ENCODE measurements around the gene UBLCP1. TPM values are rescaled to one million over a fixed set of nuclear protein-coding genes. Genes with fewer than 3 reads are reported as not detected.

UBLCP1 gene
- polyA plus RNA-seq, 1 donor from 2014 or later = 42.5 TPM

DNA sequence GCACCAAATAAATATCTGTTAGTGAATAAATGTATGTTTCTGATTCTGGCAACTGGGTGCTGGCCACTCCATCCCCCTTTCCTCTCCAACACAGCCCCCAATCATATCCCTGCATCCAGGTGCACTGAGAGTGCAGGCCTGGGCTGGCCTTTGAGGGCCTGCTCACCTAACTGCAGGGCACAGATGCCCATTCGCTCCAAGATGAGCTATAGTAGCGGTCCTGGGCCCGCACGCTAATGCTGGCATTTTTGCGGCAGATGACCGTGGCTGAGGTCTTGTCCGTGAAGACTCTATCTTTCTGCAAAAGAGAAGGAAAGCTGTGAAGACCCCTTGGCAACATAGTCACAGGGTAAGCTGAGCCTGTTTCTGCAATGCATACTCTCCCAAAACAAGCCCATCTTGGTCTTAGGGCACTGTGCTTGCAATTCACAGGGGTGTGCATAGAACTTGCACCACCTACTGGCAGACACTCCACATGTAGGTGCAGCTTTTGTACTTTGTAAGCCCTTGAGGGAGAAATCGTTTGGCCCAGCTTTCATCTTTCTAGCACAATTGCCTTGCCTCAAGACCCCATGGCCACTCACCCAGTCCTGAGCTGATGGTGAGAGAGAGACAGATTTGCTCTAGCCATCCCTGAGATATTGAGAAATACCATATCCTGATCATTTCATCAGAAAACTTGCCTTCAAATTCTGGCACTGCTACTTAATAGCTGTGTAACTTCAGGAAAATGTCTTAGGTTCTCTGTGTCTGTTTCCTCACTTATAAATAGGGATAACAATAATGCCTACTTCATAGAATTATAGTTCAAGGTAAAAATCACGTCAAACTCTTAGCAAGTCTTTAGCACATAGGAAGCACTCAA, 53.7 kb downstream of the UBLCP1 start:
- no peak overlapping the region for H3K4me3 ChIP-seq (ENCODE audit: low read length)
- H2AFZ ChIP-seq (ENCODE audit: low read depth, low read length) = no peak overlapping the region
- no peaks in the 10 kb centered on the region for H3K79me2 ChIP-seq (replicated peaks; ENCODE audit: insufficient read depth, low read length)
- H3K9ac ChIP-seq (ENCODE audit: low read length) = no peak overlapping the region
- H3K27me3 ChIP-seq (ENCODE audit: insufficient read depth, low read depth, low read length) = no peaks in the 10 kb centered on the region
- no peaks in the 10 kb centered on the region for H3K36me3 ChIP-seq (ENCODE audit: insufficient read depth, low read length)
- no peaks in the 10 kb centered on the region for H3K9me3 ChIP-seq (ENCODE audit: low read length)
- H3K4me2 ChIP-seq (ENCODE audit: low read length) = no peak overlapping the region
- TF ChIP-seq TAF1 (IDR thresholded peaks at IDR 0.05; ENCODE audit: low read depth) (no peak), EP300 (conservative IDR thresholded peaks at IDR 0.05; ENCODE audit: poor library complexity, severe bottlenecking) (no peak), EZH2 (IDR thresholded peaks at IDR 0.05; ENCODE audit: borderline replicate concordance, insufficient read depth, low read length, poor library complexity, severe bottlenecking) (no peak), SMC3 (conservative IDR thresholded peaks at IDR 0.05; ENCODE audit: poor library complexity) (peak; percentile 60), RAD21 (conservative IDR thresholded peaks at IDR 0.05) (peak; percentile 44), POLR2AphosphoS5 (IDR thresholded peaks at IDR 0.05) (no peak), MXI1 (conservative IDR thresholded peaks at IDR 0.05; ENCODE audit: poor library complexity, severe bottlenecking) (no peak)
- TF ChIP-seq, protein P1, sequence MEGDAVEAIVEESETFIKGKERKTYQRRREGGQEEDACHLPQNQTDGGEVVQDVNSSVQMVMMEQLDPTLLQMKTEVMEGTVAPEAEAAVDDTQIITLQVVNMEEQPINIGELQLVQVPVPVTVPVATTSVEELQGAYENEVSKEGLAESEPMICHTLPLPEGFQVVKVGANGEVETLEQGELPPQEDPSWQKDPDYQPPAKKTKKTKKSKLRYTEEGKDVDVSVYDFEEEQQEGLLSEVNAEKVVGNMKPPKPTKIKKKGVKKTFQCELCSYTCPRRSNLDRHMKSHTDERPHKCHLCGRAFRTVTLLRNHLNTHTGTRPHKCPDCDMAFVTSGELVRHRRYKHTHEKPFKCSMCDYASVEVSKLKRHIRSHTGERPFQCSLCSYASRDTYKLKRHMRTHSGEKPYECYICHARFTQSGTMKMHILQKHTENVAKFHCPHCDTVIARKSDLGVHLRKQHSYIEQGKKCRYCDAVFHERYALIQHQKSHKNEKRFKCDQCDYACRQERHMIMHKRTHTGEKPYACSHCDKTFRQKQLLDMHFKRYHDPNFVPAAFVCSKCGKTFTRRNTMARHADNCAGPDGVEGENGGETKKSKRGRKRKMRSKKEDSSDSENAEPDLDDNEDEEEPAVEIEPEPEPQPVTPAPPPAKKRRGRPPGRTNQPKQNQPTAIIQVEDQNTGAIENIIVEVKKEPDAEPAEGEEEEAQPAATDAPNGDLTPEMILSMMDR (IDR thresholded peaks at IDR 0.05; ENCODE audit: poor library complexity, severe bottlenecking) = peak; percentile 57
- TF ChIP-seq, protein P2, sequence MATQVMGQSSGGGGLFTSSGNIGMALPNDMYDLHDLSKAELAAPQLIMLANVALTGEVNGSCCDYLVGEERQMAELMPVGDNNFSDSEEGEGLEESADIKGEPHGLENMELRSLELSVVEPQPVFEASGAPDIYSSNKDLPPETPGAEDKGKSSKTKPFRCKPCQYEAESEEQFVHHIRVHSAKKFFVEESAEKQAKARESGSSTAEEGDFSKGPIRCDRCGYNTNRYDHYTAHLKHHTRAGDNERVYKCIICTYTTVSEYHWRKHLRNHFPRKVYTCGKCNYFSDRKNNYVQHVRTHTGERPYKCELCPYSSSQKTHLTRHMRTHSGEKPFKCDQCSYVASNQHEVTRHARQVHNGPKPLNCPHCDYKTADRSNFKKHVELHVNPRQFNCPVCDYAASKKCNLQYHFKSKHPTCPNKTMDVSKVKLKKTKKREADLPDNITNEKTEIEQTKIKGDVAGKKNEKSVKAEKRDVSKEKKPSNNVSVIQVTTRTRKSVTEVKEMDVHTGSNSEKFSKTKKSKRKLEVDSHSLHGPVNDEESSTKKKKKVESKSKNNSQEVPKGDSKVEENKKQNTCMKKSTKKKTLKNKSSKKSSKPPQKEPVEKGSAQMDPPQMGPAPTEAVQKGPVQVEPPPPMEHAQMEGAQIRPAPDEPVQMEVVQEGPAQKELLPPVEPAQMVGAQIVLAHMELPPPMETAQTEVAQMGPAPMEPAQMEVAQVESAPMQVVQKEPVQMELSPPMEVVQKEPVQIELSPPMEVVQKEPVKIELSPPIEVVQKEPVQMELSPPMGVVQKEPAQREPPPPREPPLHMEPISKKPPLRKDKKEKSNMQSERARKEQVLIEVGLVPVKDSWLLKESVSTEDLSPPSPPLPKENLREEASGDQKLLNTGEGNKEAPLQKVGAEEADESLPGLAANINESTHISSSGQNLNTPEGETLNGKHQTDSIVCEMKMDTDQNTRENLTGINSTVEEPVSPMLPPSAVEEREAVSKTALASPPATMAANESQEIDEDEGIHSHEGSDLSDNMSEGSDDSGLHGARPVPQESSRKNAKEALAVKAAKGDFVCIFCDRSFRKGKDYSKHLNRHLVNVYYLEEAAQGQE (IDR thresholded peaks at IDR 0.05; ENCODE audit: borderline replicate concordance) = no peak
- no peaks in the 10 kb centered on the region for H3F3A ChIP-seq (ENCODE audit: insufficient read depth, low read length, poor library complexity, severe bottlenecking)
- H3K9me2 ChIP-seq (ENCODE audit: insufficient read depth, low read length) = no peaks in the 10 kb centered on the region
- H4K20me1 ChIP-seq (ENCODE audit: insufficient read depth) = no peaks in the 10 kb centered on the region
- H3K27ac ChIP-seq (ENCODE audit: low read length) = no peak overlapping the region

DNA sequence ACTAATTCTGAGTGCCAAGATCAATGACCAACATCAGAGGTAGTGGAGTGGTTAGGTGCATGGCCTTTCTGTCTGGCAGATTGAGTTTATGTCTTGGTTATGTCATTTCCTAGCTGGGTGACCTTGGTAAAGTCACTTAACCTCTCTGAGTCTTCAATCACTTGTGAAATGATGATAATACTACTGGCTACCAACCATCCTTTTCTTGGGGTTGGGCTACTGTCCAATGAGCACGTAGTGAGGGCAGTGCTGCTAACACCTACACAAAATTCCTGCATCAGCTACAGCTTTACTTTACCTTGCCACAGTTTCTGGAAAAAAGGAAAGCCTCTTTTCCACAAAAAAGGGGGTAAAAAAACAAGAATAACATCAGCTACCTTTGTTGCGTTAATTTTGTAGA, 54.8 kb downstream of the UBLCP1 start:
- no peaks in the 10 kb centered on the region for H3K9me2 ChIP-seq (ENCODE audit: insufficient read depth, low read length)
- no peaks in the 10 kb centered on the region for H3K27me3 ChIP-seq (ENCODE audit: insufficient read depth, low read depth, low read length)
- H3K9me3 ChIP-seq (ENCODE audit: low read length) = no peaks in the 10 kb centered on the region
- no peak overlapping the region for H3K9ac ChIP-seq (ENCODE audit: low read length)
- no peaks in the 10 kb centered on the region for H3K36me3 ChIP-seq (ENCODE audit: insufficient read depth, low read length)
- no peak overlapping the region for H3K27ac ChIP-seq (ENCODE audit: low read length)
- H2AFZ ChIP-seq (ENCODE audit: low read depth, low read length) = no peak overlapping the region
- TF ChIP-seq, protein P1 (IDR thresholded peaks at IDR 0.05; ENCODE audit: poor library complexity, severe bottlenecking) = no peak
- TF ChIP-seq EZH2 (IDR thresholded peaks at IDR 0.05; ENCODE audit: borderline replicate concordance, insufficient read depth, low read length, poor library complexity, severe bottlenecking) = no peak
- TF ChIP-seq POLR2AphosphoS5 (IDR thresholded peaks at IDR 0.05) = no peak
- no peak for TF ChIP-seq RAD21 (conservative IDR thresholded peaks at IDR 0.05)
- no peak for TF ChIP-seq EP300 (conservative IDR thresholded peaks at IDR 0.05; ENCODE audit: poor library complexity, severe bottlenecking)
- TF ChIP-seq TAF1 (IDR thresholded peaks at IDR 0.05; ENCODE audit: low read depth) = no peak
- TF ChIP-seq SMC3 (conservative IDR thresholded peaks at IDR 0.05; ENCODE audit: poor library complexity) = no peak
- TF ChIP-seq, protein P2 (IDR thresholded peaks at IDR 0.05; ENCODE audit: borderline replicate concordance) = no peak
- TF ChIP-seq MXI1 (conservative IDR thresholded peaks at IDR 0.05; ENCODE audit: poor library complexity, severe bottlenecking) = no peak
- H3K79me2 ChIP-seq (replicated peaks; ENCODE audit: insufficient read depth, low read length) = no peaks in the 10 kb centered on the region
- no peak overlapping the region for H3K4me2 ChIP-seq (ENCODE audit: low read length)
- H3K4me3 ChIP-seq (ENCODE audit: low read length) = no peak overlapping the region
- no peaks in the 10 kb centered on the region for H4K20me1 ChIP-seq (ENCODE audit: insufficient read depth)
- no peaks in the 10 kb centered on the region for H3F3A ChIP-seq (ENCODE audit: insufficient read depth, low read length, poor library complexity, severe bottlenecking)
